B cell (primary cell): ENCODE measurements around the gene RFX4. TPM values are rescaled to one million over a fixed set of nuclear protein-coding genes. Genes with fewer than 3 reads are reported as not detected.

Experiments
- ATAC-seq: fragments of 200-7000 bp; cut with Tn5 transposase; one replicate; pipeline ENCODE4 v1.10.0; 2021; ENCODE audit warnings: low read depth, mild to moderate bottlenecking, moderate number of reproducible peaks, moderate library complexity
- CTCF ChIA-PET: fragments of 350-600 bp; sonication (Branson Sonifier 250); formaldehyde crosslinking; loops from one replicate; lab custom pipeline; 2021; ENCODE audit warnings: antibody characterized with exemption, inconsistent platforms; lab: Charles Lee
- POLR2A ChIA-PET: fragments of 350-600 bp; sonication (Branson Sonifier 250); formaldehyde crosslinking; loops from one replicate; lab custom pipeline; 2021; ENCODE audit warnings: antibody characterized with exemption; lab: Charles Lee
- DNase-seq: peaks from one replicate; pipeline ENCODE4 v3.0.0; 2013
- H2AFZ ChIP-seq: 2 replicates; pipeline ENCODE4 v1.6.1; 2012; ENCODE audit warnings: mild to moderate bottlenecking, low read depth, low read length; ENCODE audit not compliant: insufficient read depth, poor library complexity, severe bottlenecking
- H3K27ac ChIP-seq, 2 donors: 1 replicate in 1 of 2; 2 replicates in 1 of 2; pipeline ENCODE4 v1.5.1; 2012 to 2013; ENCODE audit warnings: low read length in 2 of 2, mild to moderate bottlenecking in 2 of 2, moderate library complexity in 1 of 2
- H3K27me3 ChIP-seq, 4 experiments: fragments of 200-600 bp in 1 of 4; sonication (generic) in 1 of 4; replicated peaks in 1 of 4; 1 replicate in 2 of 4; 2 replicates in 2 of 4; pipeline versions ENCODE4 v1.6.1 to v1.7.0; 2013 to 2016; ENCODE audit warnings: low read length in 3 of 4, mild to moderate bottlenecking in 2 of 4, mixed read lengths in 1 of 4, moderate library complexity in 1 of 4; ENCODE audit not compliant: insufficient read depth in 4 of 4, control insufficient read depth in 3 of 4; ENCODE audit errors: control extremely low read depth in 1 of 4
- H3K36me3 ChIP-seq, 2 experiments: replicated peaks in 1 of 2; 1 replicate in 1 of 2; 2 replicates in 1 of 2; pipeline versions ENCODE4 v1.6.1 to v1.7.1; 2013; ENCODE audit warnings: low read length in 1 of 2; ENCODE audit not compliant: insufficient read depth in 2 of 2, control insufficient read depth in 1 of 2; ENCODE audit errors: control extremely low read depth in 1 of 2, extremely low read depth in 1 of 2
- H3K4me1 ChIP-seq, 2 donors: fragments of 200-600 bp in 1 of 2; sonication (generic) in 1 of 2; 1 replicate in 1 of 2; 2 replicates in 1 of 2; pipeline versions ENCODE4 v1.5.1 to v1.6.1; 2013 to 2017; ENCODE audit warnings: low read length in 2 of 2; ENCODE audit not compliant: control insufficient read depth in 2 of 2, insufficient read depth in 2 of 2
- H3K4me2 ChIP-seq: replicated peaks from 2 replicates; pipeline ENCODE3; 2012; ENCODE audit warnings: mild to moderate bottlenecking, low read depth, low read length; ENCODE audit not compliant: poor library complexity, severe bottlenecking
- H3K4me3 ChIP-seq, 5 experiments: fragments of 200-600 bp in 1 of 5; sonication (generic) in 1 of 5; 1 replicate in 3 of 5; 2 replicates in 2 of 5; pipeline versions ENCODE4 v1.5.1 to v1.7.0; 2011 to 2016; ENCODE audit warnings: low read length in 4 of 5, mild to moderate bottlenecking in 4 of 5, low read depth in 2 of 5, control low read depth in 1 of 5, moderate library complexity in 1 of 5; ENCODE audit not compliant: insufficient read depth in 1 of 5; ENCODE audit errors: control extremely low read depth in 1 of 5, extremely low read depth in 1 of 5
- H3K79me2 ChIP-seq: fragments of 200-600 bp; sonication (generic); one replicate; pipeline ENCODE4 v1.6.0; 2016; ENCODE audit warnings: low read length; ENCODE audit not compliant: control insufficient read depth, insufficient read depth
- H3K9ac ChIP-seq: fragments of 200-600 bp; sonication (generic); 2 replicates; pipeline ENCODE4 v1.6.1; 2017; ENCODE audit warnings: mild to moderate bottlenecking, low read length, moderate library complexity
- H3K9me3 ChIP-seq, 3 donors: one replicate each; pipeline versions ENCODE4 v1.6.1 to v1.7.1; 2013; ENCODE audit warnings: low read length in 2 of 3; ENCODE audit not compliant: control insufficient read depth in 2 of 3, insufficient read depth in 1 of 3; ENCODE audit errors: control extremely low read depth in 1 of 3
- H4K20me1 ChIP-seq: 2 replicates; pipeline ENCODE4 v1.6.0; 2012; ENCODE audit warnings: mild to moderate bottlenecking, low read length; ENCODE audit not compliant: insufficient read depth, control insufficient read depth, poor library complexity, severe bottlenecking
- H3K27ac Mint-ChIP-seq: one replicate; pipeline ENCODE4 v1.8.0; 2021; ENCODE audit warnings: mixed read lengths
- H3K27me3 Mint-ChIP-seq: one replicate; pipeline ENCODE4 v1.8.0; 2021; ENCODE audit warnings: mixed read lengths
- H3K4me1 Mint-ChIP-seq: one replicate; pipeline ENCODE4 v1.8.0; 2021; ENCODE audit warnings: mixed read lengths
- H3K4me3 Mint-ChIP-seq: one replicate; pipeline ENCODE4 v1.8.0; 2021; ENCODE audit warnings: mixed read lengths
- H3K9me3 Mint-ChIP-seq: one replicate; pipeline ENCODE4 v1.8.0; 2022; ENCODE audit warnings: mixed read lengths; ENCODE audit not compliant: insufficient read depth
- CTCF ChIP-seq: fragments of 200-600 bp; IDR thresholded peaks from one replicate; pipeline ENCODE4 v1.8.0; 2022; ENCODE audit warnings: antibody characterized with exemption, mild to moderate bottlenecking
- EZH2 ChIP-seq: IDR thresholded peaks from 2 replicates; pipeline ENCODE4 v1.6.1; 2012; ENCODE audit warnings: borderline replicate concordance, low read depth, mild to moderate bottlenecking, moderate library complexity, low read length; ENCODE audit not compliant: insufficient read depth, poor library complexity, severe bottlenecking
- WGBS: methylation state at CpG from one replicate; pipeline ENCODE4 v1.1.5; 2013; ENCODE audit warnings: missing lambda C conversion rate; ENCODE audit not compliant: insufficient coverage; 5-methylcytosine and 5-hydroxymethylcytosine counted together
- intact Hi-C: fragments of 100-400 bp; cut with micrococcal nuclease; formaldehyde crosslinking; loops from one replicate; pipeline ENCODE4 v1.10.0; 2022
- polyA plus RNA-seq: library from polyadenylated mRNA; depleted of rRNA; stranded (reverse); fragments of >200 nt; gene quantifications from 2 replicates; pipeline ENCODE4 v1.2.3, GENCODE V29; 2012
- total RNA-seq, 2 donors: library from RNA; stranded (reverse); fragments of 120-200 nt in 1 of 2; gene quantifications; 1 replicate in 1 of 2; 2 replicates in 1 of 2; pipeline versions ENCODE4 v1.2.3 to v1.2.4, GENCODE V29; 2013 to 2022

RFX4 gene
- total and polyA plus RNA-seq, 2 donors (not counting 1 experiment from before 2014, with no cell fraction given), result not detected

DNA sequence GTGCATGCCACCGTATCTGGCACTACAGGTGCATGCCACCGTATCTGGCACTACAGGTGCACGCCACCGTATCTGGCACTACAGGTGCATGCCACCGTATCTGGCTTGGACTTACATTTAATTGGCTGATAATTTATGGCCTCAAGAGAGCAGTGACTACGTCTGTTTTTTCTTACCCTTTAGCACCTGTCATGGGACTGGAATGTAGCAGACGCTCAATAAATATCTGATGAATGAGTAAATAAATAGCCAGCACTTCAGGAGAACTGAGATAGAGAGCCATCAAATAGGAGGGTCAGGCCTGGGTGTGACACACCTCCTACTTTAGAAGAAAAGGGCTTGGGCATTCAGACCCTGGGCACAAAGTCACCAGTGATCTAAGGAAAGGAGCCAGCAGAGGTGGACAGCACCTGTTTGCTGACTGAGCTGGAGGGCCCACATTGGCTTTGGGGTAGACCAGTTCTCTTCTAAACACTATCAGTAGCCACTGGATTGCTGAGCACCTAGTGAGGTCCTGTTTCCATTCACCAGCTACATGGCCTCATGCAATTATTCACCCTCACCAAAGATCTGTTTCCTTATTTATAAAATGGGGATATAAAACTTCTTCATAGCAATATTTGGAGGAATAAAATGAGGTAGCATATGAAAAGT is 50.1 kb downstream of the RFX4 start:
- H3K27ac ChIP-seq, result no peak overlapping the region
- intact Hi-C loops, result no loop called here
- no peak overlapping the region for H3K9ac ChIP-seq
- WGBS, result 93% methylated on average over 5 of the region's 7 CpGs
- H3K36me3 ChIP-seq, result no peaks in the 10 kb centered on the region
- DNase-seq (no peak), ATAC-seq (no peak)
- H3K27me3 ChIP-seq, result peaks cover 0 to 5% (median 1%) of the 10 kb centered on the region in 4 experiments
- Mint-ChIP-seq H3K27me3 (peaks cover 27% of the 10 kb centered on the region), H3K4me1 (no peaks in the 10 kb centered on the region), H3K9me3 (no peaks in the 10 kb centered on the region), H3K27ac (no peak overlapping the region), H3K4me3 (no peak overlapping the region)
- CTCF ChIA-PET, result no interaction called here
- no peaks in the 10 kb centered on the region for H4K20me1 ChIP-seq
- no peaks in the 10 kb centered on the region for H3K79me2 ChIP-seq
- H3K4me2 ChIP-seq, result no peak overlapping the region
- no peaks in the 10 kb centered on the region for H3K4me1 ChIP-seq
- no peak overlapping the region for H3K4me3 ChIP-seq
- POLR2A ChIA-PET, result no interaction called here
- H2AFZ ChIP-seq, result no peak overlapping the region
- TF ChIP-seq CTCF, result no peak
- no peak for TF ChIP-seq EZH2
- H3K9me3 ChIP-seq, result no peaks in the 10 kb centered on the region

DNA sequence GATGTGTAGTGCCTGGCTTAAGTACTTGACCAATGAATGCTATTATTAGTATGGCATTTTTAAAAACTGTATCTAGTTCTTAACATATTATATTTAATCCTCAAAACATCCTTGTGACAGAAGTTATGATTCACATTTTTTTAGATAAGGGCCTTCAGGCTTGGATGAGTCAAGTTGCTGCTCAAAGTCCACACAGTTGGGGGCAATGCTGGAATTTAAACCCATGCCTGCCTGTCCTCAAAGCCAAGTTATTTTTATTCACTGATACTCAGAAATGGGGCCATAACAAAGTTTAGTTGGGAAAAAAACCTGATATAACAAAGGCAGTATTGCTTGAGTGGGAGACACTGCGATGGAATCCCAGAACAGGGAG is 50.6 kb downstream of the RFX4 start:
- Mint-ChIP-seq H3K4me3 (no peak overlapping the region), H3K27me3 (peaks cover 27% of the 10 kb centered on the region), H3K4me1 (no peaks in the 10 kb centered on the region), H3K9me3 (no peaks in the 10 kb centered on the region), H3K27ac (no peak overlapping the region)
- WGBS, result 100% methylated on average over 1 of the region's 1 CpG
- Histone ChIP-seq H3K79me2 (no peaks in the 10 kb centered on the region), H3K27ac (no peak overlapping the region), H3K27me3 (peaks cover 0 to 5% (median 1%) of the 10 kb centered on the region in 4 experiments), H3K36me3 (no peaks in the 10 kb centered on the region), H3K9me3 (no peaks in the 10 kb centered on the region), H4K20me1 (no peaks in the 10 kb centered on the region), H3K4me3 (no peak overlapping the region), H2AFZ (no peak overlapping the region), H3K4me2 (no peak overlapping the region), H3K9ac (no peak overlapping the region), H3K4me1 (no peaks in the 10 kb centered on the region)
- TF ChIP-seq EZH2, result no peak
- TF ChIP-seq CTCF, result no peak
- no peak for DNase-seq
- intact Hi-C loops, result no loop called here
- no peak for ATAC-seq
- CTCF ChIA-PET, result no interaction called here
- POLR2A ChIA-PET, result no interaction called here
